ENCODE measurements around the gene MPV17.

- TF ChIP-seq EZH2 (IDR thresholded peaks at IDR 0.05) = no peak
- TF ChIP-seq, protein P1, sequence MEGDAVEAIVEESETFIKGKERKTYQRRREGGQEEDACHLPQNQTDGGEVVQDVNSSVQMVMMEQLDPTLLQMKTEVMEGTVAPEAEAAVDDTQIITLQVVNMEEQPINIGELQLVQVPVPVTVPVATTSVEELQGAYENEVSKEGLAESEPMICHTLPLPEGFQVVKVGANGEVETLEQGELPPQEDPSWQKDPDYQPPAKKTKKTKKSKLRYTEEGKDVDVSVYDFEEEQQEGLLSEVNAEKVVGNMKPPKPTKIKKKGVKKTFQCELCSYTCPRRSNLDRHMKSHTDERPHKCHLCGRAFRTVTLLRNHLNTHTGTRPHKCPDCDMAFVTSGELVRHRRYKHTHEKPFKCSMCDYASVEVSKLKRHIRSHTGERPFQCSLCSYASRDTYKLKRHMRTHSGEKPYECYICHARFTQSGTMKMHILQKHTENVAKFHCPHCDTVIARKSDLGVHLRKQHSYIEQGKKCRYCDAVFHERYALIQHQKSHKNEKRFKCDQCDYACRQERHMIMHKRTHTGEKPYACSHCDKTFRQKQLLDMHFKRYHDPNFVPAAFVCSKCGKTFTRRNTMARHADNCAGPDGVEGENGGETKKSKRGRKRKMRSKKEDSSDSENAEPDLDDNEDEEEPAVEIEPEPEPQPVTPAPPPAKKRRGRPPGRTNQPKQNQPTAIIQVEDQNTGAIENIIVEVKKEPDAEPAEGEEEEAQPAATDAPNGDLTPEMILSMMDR (IDR thresholded peaks at IDR 0.05) = no peak
- TF ChIP-seq EZH2phosphoT487 (IDR thresholded peaks at IDR 0.05) = no peak
Measured at GRCh38 chr2:27270131-27270530, 52.8 kb downstream of the MPV17 start.
